Stimulated activated CD8-positive, alpha-beta memory T cell treated with anti-CD3 and anti-CD28 coated beads, Interleukin-7, amount 100 ng/mL, for 48 hours (primary cell): ENCODE data around the gene USH2A.

Experiments used
- DNase-seq, 2 donors: peaks; one replicate each; pipeline ENCODE4 v3.0.0-alpha.2; 2020; ENCODE audit warnings: low read depth in 1 of 2; ENCODE audit errors: extremely low read depth in 1 of 2

Gene USH2A, protein sequence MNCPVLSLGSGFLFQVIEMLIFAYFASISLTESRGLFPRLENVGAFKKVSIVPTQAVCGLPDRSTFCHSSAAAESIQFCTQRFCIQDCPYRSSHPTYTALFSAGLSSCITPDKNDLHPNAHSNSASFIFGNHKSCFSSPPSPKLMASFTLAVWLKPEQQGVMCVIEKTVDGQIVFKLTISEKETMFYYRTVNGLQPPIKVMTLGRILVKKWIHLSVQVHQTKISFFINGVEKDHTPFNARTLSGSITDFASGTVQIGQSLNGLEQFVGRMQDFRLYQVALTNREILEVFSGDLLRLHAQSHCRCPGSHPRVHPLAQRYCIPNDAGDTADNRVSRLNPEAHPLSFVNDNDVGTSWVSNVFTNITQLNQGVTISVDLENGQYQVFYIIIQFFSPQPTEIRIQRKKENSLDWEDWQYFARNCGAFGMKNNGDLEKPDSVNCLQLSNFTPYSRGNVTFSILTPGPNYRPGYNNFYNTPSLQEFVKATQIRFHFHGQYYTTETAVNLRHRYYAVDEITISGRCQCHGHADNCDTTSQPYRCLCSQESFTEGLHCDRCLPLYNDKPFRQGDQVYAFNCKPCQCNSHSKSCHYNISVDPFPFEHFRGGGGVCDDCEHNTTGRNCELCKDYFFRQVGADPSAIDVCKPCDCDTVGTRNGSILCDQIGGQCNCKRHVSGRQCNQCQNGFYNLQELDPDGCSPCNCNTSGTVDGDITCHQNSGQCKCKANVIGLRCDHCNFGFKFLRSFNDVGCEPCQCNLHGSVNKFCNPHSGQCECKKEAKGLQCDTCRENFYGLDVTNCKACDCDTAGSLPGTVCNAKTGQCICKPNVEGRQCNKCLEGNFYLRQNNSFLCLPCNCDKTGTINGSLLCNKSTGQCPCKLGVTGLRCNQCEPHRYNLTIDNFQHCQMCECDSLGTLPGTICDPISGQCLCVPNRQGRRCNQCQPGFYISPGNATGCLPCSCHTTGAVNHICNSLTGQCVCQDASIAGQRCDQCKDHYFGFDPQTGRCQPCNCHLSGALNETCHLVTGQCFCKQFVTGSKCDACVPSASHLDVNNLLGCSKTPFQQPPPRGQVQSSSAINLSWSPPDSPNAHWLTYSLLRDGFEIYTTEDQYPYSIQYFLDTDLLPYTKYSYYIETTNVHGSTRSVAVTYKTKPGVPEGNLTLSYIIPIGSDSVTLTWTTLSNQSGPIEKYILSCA (N-terminal part only)

GRCh38 chr1:216422821-216423520 is at the start of gene USH2A:
Gene USH2A, minus strand, starts transcription at chr1:216423448. Its CDS starts 1,112 bp downstream, at chr1:216422336.
- no peak for DNase-seq

DNA sequence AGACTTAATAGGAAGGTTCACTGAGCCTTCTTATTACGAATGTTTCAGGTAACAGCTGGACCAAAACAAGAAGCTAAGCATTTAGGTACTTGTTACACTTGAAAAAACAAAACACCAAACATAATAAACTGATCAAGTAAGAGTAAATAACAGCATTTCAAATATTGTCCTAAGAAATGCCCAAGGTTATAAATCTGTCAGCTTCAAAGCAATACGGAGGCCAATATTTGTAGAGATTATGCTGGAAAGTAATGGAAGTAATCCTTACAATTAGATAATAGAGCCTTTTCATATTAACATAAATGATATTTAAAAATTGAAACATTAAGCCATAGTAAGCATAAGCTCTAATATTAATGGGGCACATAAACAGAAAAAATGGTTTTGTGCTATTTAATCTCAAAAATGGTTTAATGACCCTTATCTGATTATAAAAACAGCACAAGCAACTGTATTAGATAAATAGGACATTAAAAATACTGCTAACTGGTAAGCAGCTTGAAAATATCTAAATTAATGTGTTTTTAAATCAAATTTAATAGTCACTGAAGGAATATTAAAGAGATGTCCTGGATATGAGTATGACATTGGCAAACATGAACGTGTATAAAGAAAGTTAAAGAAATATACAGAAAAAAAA is 43.0 kb upstream of the USH2A start:
- DNase-seq = no peak

DNA sequence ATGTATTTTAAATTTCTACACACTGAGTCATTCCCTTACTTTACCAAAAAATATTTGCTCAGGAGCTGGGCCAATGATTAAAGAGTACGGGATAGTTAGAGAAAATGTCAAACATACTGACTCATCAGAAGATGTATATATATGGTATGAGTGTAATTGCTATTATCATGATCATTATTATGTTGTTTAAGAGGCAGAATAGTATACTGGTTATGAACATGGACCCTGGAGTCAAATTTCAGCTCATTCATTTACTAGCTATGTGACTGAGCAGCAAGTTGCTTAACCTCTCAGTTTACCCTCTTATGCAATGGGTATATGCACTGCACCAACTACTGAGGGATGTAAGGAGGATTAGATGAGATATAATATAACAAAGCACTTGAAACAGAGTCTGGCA is 41.2 kb upstream of the USH2A start:
- DNase-seq = no peak

DNA sequence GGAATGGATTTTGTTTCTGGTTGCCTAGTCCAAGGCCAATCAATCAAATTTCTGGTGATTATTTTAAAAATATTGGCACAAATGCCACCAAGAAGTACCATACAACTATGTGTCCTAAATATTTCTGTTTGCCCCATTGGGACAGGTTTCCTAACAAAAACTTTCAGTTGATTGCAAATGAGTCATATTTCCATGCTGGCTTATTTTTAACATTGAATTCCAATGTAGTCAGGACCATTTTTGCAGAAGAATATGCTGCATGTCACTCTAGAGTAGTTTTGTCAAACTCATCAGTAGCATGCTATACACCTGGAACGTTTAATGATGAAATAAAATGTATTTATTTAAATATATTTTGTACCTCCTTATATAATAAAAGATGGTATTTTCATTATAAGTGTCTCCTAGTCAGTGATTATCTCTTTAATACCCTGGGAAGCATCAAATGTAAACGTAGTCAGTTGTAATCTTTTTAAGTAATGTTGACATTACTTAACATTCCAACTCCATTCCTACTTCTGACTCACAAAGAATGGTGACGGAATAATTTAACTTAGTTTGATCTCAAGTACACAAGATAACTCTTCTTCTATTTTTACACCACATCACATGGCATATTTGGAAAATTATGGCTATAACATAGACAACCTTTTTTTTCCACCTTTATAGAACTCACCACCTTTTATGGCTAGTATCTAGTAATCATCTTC is 39.0 kb upstream of the USH2A start:
- DNase-seq = no peak

DNA sequence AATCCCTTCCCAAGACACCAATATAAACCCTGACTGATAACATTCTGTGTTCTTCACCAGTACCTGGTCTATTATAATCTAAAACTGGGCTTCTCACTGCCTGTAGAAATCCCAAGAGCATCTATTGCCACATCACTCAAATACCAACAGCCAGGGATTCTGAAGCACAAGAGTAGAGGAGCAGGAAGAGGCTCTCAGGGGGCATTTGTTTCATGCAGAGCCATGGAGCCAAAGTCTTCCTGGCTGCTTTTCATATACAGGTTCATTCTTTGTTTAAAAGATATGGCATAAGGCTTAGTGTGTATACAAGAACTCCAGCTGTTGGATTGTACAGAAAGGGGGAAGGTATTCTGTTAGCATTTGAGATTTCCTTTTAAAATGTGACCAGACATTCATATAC is 38.2 kb upstream of the USH2A start:
- no peak for DNase-seq

GRCh38 chr1:216459651-216460207 is 36.5 kb upstream of the USH2A start:
- no peak for DNase-seq

DNA sequence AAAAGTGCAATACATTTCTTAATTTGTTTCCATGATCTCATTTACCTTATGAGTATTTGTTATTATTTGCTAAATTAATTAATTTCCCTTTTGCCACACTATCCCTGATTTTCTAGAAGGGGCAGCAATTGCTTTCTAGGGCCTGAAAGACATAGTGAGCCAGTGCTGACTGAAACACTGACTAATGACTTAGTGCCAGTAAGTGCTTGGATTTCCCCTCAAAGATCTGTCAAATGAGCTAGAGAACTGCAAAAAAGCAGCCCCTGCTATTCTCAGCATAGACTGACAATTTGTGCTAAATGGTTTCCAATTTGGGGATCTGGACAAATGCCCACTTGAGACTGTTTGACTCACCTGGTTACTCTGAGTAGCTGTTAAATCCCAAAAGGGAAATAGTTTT is 35.6 kb upstream of the USH2A start:
- DNase-seq = no peak

GRCh38 chr1:216457356-216457755 is 34.1 kb upstream of the USH2A start:
- DNase-seq = no peak

DNA sequence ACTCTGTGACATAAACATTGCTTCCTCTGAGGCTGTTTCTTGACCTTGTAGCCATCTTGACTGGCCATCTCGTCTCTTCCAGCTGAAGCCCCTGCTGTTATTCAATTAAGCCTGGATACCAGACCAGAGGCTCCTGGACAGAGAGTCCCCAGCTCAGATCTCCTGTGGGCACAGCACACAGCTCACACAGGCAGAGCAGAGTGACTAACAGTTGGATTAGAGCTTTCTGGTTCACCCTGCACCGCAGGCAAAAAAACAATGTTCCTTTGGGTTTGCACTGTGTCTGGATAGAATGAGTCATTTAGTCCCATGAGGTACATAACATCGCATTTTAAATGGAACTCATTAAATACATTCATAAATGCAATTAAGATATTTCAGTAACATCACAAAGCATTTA is 33.4 kb upstream of the USH2A start:
- no peak for DNase-seq

DNA sequence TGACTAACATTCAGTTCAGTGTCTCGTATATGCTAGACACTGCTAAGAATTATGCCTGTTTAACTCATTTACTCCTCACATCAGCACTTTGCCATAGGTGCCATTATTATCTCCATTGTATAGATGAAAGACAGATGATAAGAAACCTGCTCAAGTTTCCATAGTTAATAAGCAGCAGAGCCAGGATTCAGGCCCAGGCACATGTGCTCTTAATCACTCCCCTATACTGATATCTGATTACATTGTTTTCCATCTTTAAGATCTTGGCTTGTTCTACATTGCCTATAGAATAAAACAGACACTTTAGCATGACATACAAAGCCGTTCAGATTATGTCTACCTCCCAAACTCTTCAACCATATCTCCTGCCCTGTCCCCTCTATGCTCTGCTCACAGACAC is 30.5 kb upstream of the USH2A start:
- DNase-seq = no peak

DNA sequence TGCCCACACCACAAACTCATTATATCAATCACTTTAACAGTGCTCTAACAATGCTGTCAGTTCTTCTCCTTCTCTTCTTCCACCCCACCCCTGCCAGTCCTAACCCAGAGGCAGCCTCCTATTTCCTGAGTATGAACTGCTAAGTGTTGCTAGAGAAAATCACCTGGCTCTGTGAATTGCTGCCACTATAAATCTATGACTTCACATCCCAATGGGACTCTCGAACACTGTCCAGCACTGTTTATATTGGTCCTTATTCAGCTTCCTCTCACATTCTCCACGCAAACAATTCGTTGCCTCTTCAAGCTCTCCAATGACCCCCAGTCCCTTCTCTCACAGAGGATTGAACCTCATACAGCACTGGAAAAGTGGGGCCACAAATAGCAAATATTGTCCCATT is 27.0 kb upstream of the USH2A start:
- DNase-seq = no peak

DNA sequence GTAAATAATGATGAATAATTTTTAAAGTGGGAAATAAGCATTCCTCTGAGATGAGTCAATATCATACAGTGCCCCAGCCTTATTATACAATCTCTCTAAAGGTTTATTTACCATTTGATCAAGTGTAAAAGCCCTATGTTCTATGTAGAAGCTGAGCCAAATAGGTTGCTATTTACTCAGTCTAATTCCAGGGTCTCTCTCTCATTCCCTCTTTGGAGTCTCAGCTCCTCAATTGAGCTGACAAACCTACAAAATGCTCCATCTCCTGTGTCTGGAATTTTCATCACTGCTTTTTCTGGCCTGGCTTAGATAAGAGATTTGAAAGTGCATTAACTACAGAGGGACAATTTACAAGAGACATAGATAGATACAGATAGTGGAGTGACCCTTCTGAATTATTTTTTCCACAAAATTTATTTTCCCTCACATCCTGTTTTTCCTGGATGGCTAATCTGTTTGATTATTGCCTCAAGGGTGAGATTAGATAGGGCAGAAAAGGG is 24.8 kb upstream of the USH2A start:
- DNase-seq = no peak

GRCh38 chr1:216437603-216438002 is 14.4 kb upstream of the USH2A start:
- no peak for DNase-seq

GRCh38 chr1:216434232-216434631 is 11.0 kb upstream of the USH2A start:
- DNase-seq = no peak

- no peak for DNase-seq
Measured at GRCh38 chr1:216433175-216433574, 9.9 kb upstream of the USH2A start.

- no peak for DNase-seq
Measured at GRCh38 chr1:216430744-216431143, 7.5 kb upstream of the USH2A start.

DNA sequence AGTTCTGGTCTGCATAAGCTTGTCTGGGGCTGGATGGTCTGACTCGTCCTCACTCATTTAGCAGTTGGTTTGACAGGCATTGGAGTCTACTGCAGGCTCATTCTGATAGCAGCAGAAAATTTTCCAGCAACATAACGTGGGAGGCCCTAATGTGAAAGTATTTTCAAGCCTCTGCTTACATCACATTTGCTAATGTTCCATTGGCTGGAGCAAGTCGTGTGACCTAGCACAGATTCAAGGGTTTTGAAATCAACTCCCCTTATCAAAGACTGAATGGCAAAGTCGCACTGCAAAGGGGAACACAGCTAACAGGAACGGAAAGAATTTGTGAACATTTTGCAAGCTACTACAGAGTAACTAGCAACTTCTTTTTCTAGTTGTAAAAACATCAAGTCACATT is 2.3 kb upstream of the USH2A start:
- DNase-seq = no peak

GRCh38 chr1:216420746-216421145 is 2.5 kb downstream of the USH2A start:
- no peak for DNase-seq

DNA sequence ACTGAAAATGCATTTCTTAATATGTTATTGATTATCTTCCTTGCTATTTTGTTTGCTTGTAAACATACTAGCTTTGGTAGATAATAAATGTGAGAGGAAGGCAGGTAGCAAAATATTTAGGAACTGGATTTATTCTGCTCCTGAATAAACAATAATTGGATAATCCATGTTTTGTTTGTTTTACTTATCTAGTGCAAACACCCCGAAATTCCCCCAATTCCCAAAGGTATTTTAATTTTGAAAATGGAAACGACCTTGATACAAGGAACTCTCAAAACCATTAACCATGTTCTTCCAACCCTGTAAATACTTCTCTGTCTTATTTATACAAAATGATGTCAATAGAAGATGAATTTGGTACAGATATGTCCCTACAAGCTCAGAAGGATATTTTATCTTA is 3.0 kb downstream of the USH2A start:
- no peak for DNase-seq
